GM12878 (cell line): ENCODE results near the gene PPP1R2. TPM values are rescaled to one million over a fixed set of nuclear protein-coding genes. Genes with fewer than 3 reads are reported as not detected.

Experiments
- ATAC-seq: fragments of 200-7000 bp; cut with Tn5 transposase; 3 replicates; pipeline ENCODE4 v1.9.1; 2020; ENCODE audit warnings: mild to moderate bottlenecking, moderate library complexity
- BruUV-seq: library from RNA; stranded (reverse); fragments of 400-500 nt; replicated peaks from 2 replicates; lab custom pipeline; 2021; lab: Mats Ljungman, UMichigan
- CTCF ChIA-PET: fragments of 300-600 bp; sonication (Branson Sonifier 250); formaldehyde crosslinking; extraction: SDS; loops from one replicate; lab custom pipeline; 2021; ENCODE audit warnings: inconsistent platforms; lab: Yijun Ruan, JAX
- POLR2A ChIA-PET: fragments of 350-600 bp; formaldehyde crosslinking; extraction: SDS; loops from one replicate; lab custom pipeline; 2021; ENCODE audit warnings: inconsistent platforms; lab: Charles Lee
- RAD21 ChIA-PET: fragments of 300-600 bp; sonication (Branson Sonifier 250); formaldehyde crosslinking; loops from one replicate; lab custom pipeline; 2023; ENCODE audit warnings: antibody characterized with exemption; ENCODE audit not compliant: unreplicated experiment; lab: Charles Lee
- SMC1A ChIA-PET: fragments of 300-600 bp; sonication (Branson Sonifier 250); formaldehyde crosslinking; loops from one replicate; lab custom pipeline; 2023; ENCODE audit not compliant: unreplicated experiment, uncharacterized antibody; lab: Charles Lee
- DNase-seq: peaks from one replicate; pipeline ENCODE4 v3.0.0-alpha.2; 2011; ENCODE audit warnings: low read depth, low spot score
- FAIRE-seq: peaks from 3 replicates; lab custom pipeline; 2011; peaks lifted over from hg19 to GRCh38; lab: Jason Lieb, UNC
- H2AFZ ChIP-seq: 2 replicates; pipeline ENCODE4 v1.6.0; 2011; ENCODE audit warnings: low read depth, low read length, control low read depth; ENCODE audit not compliant: control insufficient read depth
- H3K27ac ChIP-seq: 2 replicates; pipeline ENCODE4 v1.5.1; 2011; ENCODE audit warnings: control low read depth; ENCODE audit not compliant: control insufficient read depth, insufficient read depth
- H3K27me3 ChIP-seq, 2 experiments: replicated peaks in 1 of 2; 2 replicates each; pipeline versions ENCODE4 v1.6.0 to v1.6.1; 2011; ENCODE audit warnings: low read length in 1 of 2; ENCODE audit not compliant: control insufficient read depth in 2 of 2, insufficient read depth in 2 of 2
- H3K36me3 ChIP-seq, 2 experiments: 2 replicates each; pipeline ENCODE4 v1.5.1; 2011; ENCODE audit warnings: low read length in 1 of 2; ENCODE audit not compliant: control insufficient read depth in 2 of 2, insufficient read depth in 2 of 2
- H3K4me1 ChIP-seq: 2 replicates; pipeline ENCODE4 v1.6.1; 2011; ENCODE audit warnings: mild to moderate bottlenecking, low read length, moderate library complexity, mixed read lengths; ENCODE audit not compliant: control insufficient read depth, insufficient read depth
- H3K4me2 ChIP-seq: 2 replicates; pipeline ENCODE4 v1.6.0; 2011; ENCODE audit warnings: control low read depth; ENCODE audit not compliant: control insufficient read depth, insufficient read depth
- H3K4me3 ChIP-seq: fragments of 200-600 bp; sonication (generic); 2 replicates; pipeline ENCODE4 v1.5.1; 2016
- H3K79me2 ChIP-seq: 2 replicates; pipeline ENCODE4 v1.6.0; 2011; ENCODE audit warnings: low read length; ENCODE audit not compliant: control insufficient read depth, insufficient read depth
- H3K9ac ChIP-seq: 2 replicates; pipeline ENCODE4 v1.8.0; 2011; ENCODE audit warnings: low read length, control low read depth, mixed read lengths; ENCODE audit not compliant: control insufficient read depth, insufficient read depth
- H3K9me3 ChIP-seq: replicated peaks from 3 replicates; pipeline ENCODE4 v1.5.1; 2011; ENCODE audit warnings: mild to moderate bottlenecking, low read length; ENCODE audit not compliant: control insufficient read depth, insufficient read depth
- H4K20me1 ChIP-seq: 2 replicates; pipeline ENCODE4 v1.6.0; 2011; ENCODE audit not compliant: control insufficient read depth, insufficient read depth
- CBFB ChIP-seq: IDR thresholded peaks from 2 replicates; pipeline ENCODE4 v1.6.1; 2016; ENCODE audit warnings: antibody characterized with exemption, low read depth
- IKZF1 ChIP-seq: fragments of 450-650 bp; conservative IDR thresholded peaks from 2 replicates; pipeline ENCODE4 v1.6.1; 2017; ENCODE audit warnings: antibody characterized with exemption, mild to moderate bottlenecking
- MTA3 ChIP-seq: IDR thresholded peaks from 2 replicates; pipeline ENCODE4 v1.6.1; 2012; ENCODE audit warnings: low read length, inconsistent platforms, borderline replicate concordance
- POLR2A ChIP-seq: IDR thresholded peaks from 2 replicates; pipeline ENCODE4 v1.6.1; 2011; ENCODE audit warnings: low read depth, mild to moderate bottlenecking, low read length
- SIN3A ChIP-seq: IDR thresholded peaks from 2 replicates; pipeline ENCODE4 v1.6.1; 2012; ENCODE audit warnings: low read depth, low read length, improper control_type of control experiment
- SMAD1 ChIP-seq: fragments of 450-650 bp; IDR thresholded peaks from 2 replicates; pipeline ENCODE4 v1.6.1; 2018; ENCODE audit warnings: mild to moderate bottlenecking, low read depth; ENCODE audit not compliant: partially characterized antibody
- SPI1 ChIP-seq: IDR thresholded peaks from 2 replicates; pipeline ENCODE4 v1.6.1; 2011; ENCODE audit warnings: low read depth, mild to moderate bottlenecking, low read length, moderate library complexity, borderline replicate concordance; ENCODE audit not compliant: insufficient read depth
- SREBF2 ChIP-seq: IDR thresholded peaks from 2 replicates; pipeline ENCODE4 v1.6.1; 2012; ENCODE audit warnings: mild to moderate bottlenecking, low read length
- TCF12 ChIP-seq: IDR thresholded peaks from 2 replicates; pipeline ENCODE4 v1.6.1; 2011; ENCODE audit warnings: low read depth, mild to moderate bottlenecking, low read length
- ZNF207 ChIP-seq: fragments of 450-650 bp; IDR thresholded peaks from 2 replicates; pipeline ENCODE4 v1.6.1; 2014; ENCODE audit warnings: antibody characterized with exemption, mild to moderate bottlenecking, borderline replicate concordance
- WGBS: methylation state at CpG from one replicate; pipeline ENCODE4 v1.1.6; 2016; ENCODE audit warnings: low lambda C conversion rate; ENCODE audit not compliant: insufficient replicate concordance, insufficient coverage; ENCODE audit errors: missing lambda C conversion rate; 5-methylcytosine and 5-hydroxymethylcytosine counted together
- in situ Hi-C: fragments of 300-500 bp; cut with MboI; formaldehyde crosslinking; loops from 9 replicates; pipeline ENCODE4 v1.14.3; 2018; ENCODE audit warnings: mixed read lengths
- intact Hi-C: fragments of 100-400 bp; cut with micrococcal nuclease; formaldehyde crosslinking; loops from one replicate; pipeline ENCODE4 v1.14.2; 2022; ENCODE audit not compliant: unreplicated experiment
- polyA plus RNA-seq, 11 experiments: library from polyadenylated mRNA; depleted of rRNA in 4 of 11; unstranded in 6 of 11; stranded (reverse) in 5 of 11; fragments of >200 nt; fragmentation: Nextera tagmentation in 4 of 11; fragmentation: Illumina TruSeq in 1 of 11; extraction: Ambion mirVana in 4 of 11; extraction: Trizol in 1 of 11; gene quantifications; 1 replicate in 1 of 11; 2 replicates in 10 of 11; pipeline versions ENCODE4 v1.2.1 to v1.2.3, GENCODE V29; 2011 to 2016; ENCODE audit warnings: inconsistent platforms in 2 of 11, missing spikeins in 2 of 11, low read depth in 1 of 11
- total RNA-seq, 4 experiments: library from RNA; depleted of rRNA in 3 of 4; stranded (reverse); fragments of >200 nt in 3 of 4; fragmentation: Illumina TruSeq in 1 of 4; extraction: Trizol in 1 of 4; gene quantifications; 2 replicates each; pipeline versions ENCODE4 v1.2.1 to v1.2.3, GENCODE V29; 2013 to 2021
- TF ChIP-seq, protein P1 (sequence below): fragments of 450-650 bp; IDR thresholded peaks from 2 replicates; pipeline ENCODE4 v1.6.1; 2017; ENCODE audit warnings: low read depth, mild to moderate bottlenecking, moderate library complexity
- TF ChIP-seq, protein P2 (sequence below): fragments of 450-650 bp; IDR thresholded peaks from 2 replicates; pipeline ENCODE4 v1.6.1; 2016; ENCODE audit warnings: mild to moderate bottlenecking
- TF ChIP-seq, protein P3 (sequence below): IDR thresholded peaks from 2 replicates; pipeline ENCODE4 v1.6.1; 2011; ENCODE audit warnings: low read depth, mild to moderate bottlenecking, low read length, moderate library complexity, borderline replicate concordance; ENCODE audit errors: extremely low read depth
- TF ChIP-seq, protein P4 (sequence below): fragments of 450-650 bp; IDR thresholded peaks from 2 replicates; pipeline ENCODE4 v1.6.1; 2016; ENCODE audit warnings: mild to moderate bottlenecking
- TF ChIP-seq, protein P5 (sequence below): fragments of 450-650 bp; IDR thresholded peaks from 2 replicates; pipeline ENCODE4 v1.6.1; 2014; ENCODE audit warnings: mild to moderate bottlenecking

PPP1R2 gene
- total and polyA plus RNA-seq, 10 of the 15 experiments (the other 5 are each of a cell fraction or from before 2014, with no cell fraction given), result 10.5 to 116 (median 46.9) TPM

DNA sequence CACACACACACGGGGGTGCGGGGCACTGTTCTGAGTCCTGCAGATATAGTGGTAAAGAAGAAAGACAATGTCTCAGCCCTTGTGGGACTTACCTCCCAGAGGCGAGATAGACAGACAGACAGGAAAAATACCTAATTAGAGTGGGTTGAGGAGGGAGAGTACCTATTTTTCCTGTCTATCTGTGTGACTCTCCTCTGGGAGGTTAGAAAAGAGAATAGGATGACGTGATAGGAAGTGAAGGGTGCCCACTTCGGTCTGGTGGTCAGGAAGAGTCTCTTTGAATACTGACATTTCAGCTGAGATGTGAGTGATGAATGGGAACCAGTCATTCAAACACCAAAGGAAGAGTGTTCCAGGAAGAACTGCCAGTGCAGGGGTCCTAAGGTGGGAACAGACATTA, 44.7 kb upstream of the PPP1R2 start (continued):
- TF ChIP-seq, protein P1, sequence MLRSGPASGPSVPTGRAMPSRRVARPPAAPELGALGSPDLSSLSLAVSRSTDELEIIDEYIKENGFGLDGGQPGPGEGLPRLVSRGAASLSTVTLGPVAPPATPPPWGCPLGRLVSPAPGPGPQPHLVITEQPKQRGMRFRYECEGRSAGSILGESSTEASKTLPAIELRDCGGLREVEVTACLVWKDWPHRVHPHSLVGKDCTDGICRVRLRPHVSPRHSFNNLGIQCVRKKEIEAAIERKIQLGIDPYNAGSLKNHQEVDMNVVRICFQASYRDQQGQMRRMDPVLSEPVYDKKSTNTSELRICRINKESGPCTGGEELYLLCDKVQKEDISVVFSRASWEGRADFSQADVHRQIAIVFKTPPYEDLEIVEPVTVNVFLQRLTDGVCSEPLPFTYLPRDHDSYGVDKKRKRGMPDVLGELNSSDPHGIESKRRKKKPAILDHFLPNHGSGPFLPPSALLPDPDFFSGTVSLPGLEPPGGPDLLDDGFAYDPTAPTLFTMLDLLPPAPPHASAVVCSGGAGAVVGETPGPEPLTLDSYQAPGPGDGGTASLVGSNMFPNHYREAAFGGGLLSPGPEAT, result 0 out of 2 replicates have a peak, but pooled peaks have one; percentile 18
- TF ChIP-seq, protein P2, sequence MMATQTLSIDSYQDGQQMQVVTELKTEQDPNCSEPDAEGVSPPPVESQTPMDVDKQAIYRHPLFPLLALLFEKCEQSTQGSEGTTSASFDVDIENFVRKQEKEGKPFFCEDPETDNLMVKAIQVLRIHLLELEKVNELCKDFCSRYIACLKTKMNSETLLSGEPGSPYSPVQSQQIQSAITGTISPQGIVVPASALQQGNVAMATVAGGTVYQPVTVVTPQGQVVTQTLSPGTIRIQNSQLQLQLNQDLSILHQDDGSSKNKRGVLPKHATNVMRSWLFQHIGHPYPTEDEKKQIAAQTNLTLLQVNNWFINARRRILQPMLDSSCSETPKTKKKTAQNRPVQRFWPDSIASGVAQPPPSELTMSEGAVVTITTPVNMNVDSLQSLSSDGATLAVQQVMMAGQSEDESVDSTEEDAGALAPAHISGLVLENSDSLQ, result peak; percentile 32; the same call in 1 of the 2 replicates
- no peak for TF ChIP-seq SMAD1
- TF ChIP-seq IKZF1, result peak; percentile 40; the same call in 1 of the 2 replicates
- TF ChIP-seq MTA3, result no peak
- TF ChIP-seq, all 136 proteins: peak for 9

DNA sequence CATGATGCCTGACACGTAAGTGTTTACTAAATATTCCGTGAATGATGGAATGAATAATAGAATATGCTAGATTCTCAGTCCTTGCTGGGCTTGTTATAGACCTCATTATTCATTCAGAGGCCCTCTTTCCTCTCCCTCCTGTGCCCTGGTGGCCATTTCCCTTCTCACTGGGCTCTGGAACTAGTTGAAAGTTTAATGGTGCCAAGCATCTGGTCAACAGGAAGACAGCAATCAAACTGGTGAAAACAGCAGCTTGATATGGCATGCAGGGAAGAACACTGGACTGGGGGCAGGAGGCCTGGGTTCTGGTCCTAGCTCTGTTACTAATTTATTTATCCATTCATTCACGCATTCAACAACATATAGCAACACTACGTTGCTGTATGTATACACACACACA, 44.3 kb upstream of the PPP1R2 start:
- POLR2A ChIA-PET, result no interaction called here
- H3K9ac ChIP-seq, result no peak overlapping the region
- TF ChIP-seq, protein P3, sequence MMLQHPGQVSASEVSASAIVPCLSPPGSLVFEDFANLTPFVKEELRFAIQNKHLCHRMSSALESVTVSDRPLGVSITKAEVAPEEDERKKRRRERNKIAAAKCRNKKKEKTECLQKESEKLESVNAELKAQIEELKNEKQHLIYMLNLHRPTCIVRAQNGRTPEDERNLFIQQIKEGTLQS, result no peak
- TF ChIP-seq SPI1, result no peak
- no peak for TF ChIP-seq TCF12
- TF ChIP-seq, protein P4, sequence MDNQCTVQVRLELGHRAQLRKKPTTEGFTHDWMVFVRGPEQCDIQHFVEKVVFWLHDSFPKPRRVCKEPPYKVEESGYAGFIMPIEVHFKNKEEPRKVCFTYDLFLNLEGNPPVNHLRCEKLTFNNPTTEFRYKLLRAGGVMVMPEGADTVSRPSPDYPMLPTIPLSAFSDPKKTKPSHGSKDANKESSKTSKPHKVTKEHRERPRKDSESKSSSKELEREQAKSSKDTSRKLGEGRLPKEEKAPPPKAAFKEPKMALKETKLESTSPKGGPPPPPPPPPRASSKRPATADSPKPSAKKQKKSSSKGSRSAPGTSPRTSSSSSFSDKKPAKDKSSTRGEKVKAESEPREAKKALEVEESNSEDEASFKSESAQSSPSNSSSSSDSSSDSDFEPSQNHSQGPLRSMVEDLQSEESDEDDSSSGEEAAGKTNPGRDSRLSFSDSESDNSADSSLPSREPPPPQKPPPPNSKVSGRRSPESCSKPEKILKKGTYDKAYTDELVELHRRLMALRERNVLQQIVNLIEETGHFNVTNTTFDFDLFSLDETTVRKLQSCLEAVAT, result no peak
- no peak for TF ChIP-seq SIN3A
- TF ChIP-seq, protein P5, sequence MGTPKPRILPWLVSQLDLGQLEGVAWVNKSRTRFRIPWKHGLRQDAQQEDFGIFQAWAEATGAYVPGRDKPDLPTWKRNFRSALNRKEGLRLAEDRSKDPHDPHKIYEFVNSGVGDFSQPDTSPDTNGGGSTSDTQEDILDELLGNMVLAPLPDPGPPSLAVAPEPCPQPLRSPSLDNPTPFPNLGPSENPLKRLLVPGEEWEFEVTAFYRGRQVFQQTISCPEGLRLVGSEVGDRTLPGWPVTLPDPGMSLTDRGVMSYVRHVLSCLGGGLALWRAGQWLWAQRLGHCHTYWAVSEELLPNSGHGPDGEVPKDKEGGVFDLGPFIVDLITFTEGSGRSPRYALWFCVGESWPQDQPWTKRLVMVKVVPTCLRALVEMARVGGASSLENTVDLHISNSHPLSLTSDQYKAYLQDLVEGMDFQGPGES, result no peak
- TF ChIP-seq ZNF207, result no peak
- no peak for TF ChIP-seq SREBF2
- no peak for TF ChIP-seq POLR2A
- no peak for TF ChIP-seq CBFB
- TF ChIP-seq, all 136 proteins: peak for 0
- no peaks in the 10 kb centered on the region for H3K27me3 ChIP-seq
- H3K27ac ChIP-seq, result no peak overlapping the region
- H4K20me1 ChIP-seq, result no peaks in the 10 kb centered on the region
- no peak overlapping the region for H2AFZ ChIP-seq
- H3K4me3 ChIP-seq, result no peak overlapping the region
- ChIA-PET SMC1A (no interaction called here), CTCF (no interaction called here), RAD21 (no interaction called here)
- BruUV-seq, result no TSS peak
- H3K79me2 ChIP-seq, result no peaks in the 10 kb centered on the region
- peaks cover 4% of the 10 kb centered on the region; the same call in 1 of the 3 replicates for H3K9me3 ChIP-seq
- no peak for FAIRE-seq
- no peaks in the 10 kb centered on the region for H3K36me3 ChIP-seq
- H3K4me2 ChIP-seq, result no peak overlapping the region
- H3K4me1 ChIP-seq, result no peaks in the 10 kb centered on the region; the same call in 1 of the 2 replicates
- intact Hi-C loops (no loop called here), in situ Hi-C loops (no loop called here)
- ATAC-seq, result no peak
- WGBS, result 23% methylated on average over 4 of the region's 4 CpGs
- no peak for DNase-seq
